A673 (cell line): ENCODE measurements around the gene ZBTB20.

Source experiments
- EZH2 ChIP-seq: fragments of 200-600 bp; sonication (generic); IDR thresholded peaks from 2 replicates; pipeline ENCODE4 v1.6.1; 2017; ENCODE audit warnings: borderline replicate concordance, low read depth, mild to moderate bottlenecking, mixed read lengths, antibody characterized with exemption, low read length; ENCODE audit not compliant: poor library complexity, severe bottlenecking
- TF ChIP-seq, protein P1 (sequence below): fragments of 300-800, 200-600 bp; sonication (generic); conservative IDR thresholded peaks from 2 replicates; pipeline ENCODE4 v1.5.1; 2017; ENCODE audit warnings: low read depth, mild to moderate bottlenecking, antibody characterized with exemption, low read length, moderate library complexity, mixed read lengths

DNA sequence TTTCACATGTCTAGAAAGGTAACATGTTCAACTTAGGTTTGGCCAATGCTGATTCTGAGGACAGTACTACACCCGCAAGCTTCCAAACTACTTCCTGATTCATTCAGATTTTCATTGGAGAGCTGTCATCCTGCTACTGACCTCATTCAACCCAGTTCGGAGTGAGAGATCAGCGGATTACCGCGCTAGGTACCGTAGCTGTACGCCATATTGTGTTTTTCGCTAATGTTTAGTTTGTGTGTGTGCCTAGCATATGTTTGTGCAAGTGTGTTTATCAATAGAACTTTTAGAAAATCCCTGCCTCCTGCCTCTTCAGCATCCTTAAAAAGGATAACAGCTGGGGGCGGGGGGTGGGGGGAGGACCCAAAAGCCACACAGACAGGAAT is 1.1 kb downstream of the ZBTB20 start:
- TF ChIP-seq, protein P1, sequence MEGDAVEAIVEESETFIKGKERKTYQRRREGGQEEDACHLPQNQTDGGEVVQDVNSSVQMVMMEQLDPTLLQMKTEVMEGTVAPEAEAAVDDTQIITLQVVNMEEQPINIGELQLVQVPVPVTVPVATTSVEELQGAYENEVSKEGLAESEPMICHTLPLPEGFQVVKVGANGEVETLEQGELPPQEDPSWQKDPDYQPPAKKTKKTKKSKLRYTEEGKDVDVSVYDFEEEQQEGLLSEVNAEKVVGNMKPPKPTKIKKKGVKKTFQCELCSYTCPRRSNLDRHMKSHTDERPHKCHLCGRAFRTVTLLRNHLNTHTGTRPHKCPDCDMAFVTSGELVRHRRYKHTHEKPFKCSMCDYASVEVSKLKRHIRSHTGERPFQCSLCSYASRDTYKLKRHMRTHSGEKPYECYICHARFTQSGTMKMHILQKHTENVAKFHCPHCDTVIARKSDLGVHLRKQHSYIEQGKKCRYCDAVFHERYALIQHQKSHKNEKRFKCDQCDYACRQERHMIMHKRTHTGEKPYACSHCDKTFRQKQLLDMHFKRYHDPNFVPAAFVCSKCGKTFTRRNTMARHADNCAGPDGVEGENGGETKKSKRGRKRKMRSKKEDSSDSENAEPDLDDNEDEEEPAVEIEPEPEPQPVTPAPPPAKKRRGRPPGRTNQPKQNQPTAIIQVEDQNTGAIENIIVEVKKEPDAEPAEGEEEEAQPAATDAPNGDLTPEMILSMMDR: no peak
- no peak for TF ChIP-seq EZH2
